Hematopoietic multipotent progenitor cell (in vitro differentiated cells): ENCODE data around the gene NFIB. TPM values are rescaled to one million over a fixed set of nuclear protein-coding genes. Genes with fewer than 3 reads are reported as not detected.

Experiments
- DNase-seq, 3 donors: peaks; one replicate each; pipeline ENCODE4 v3.0.0-alpha.2; 2011 to 2015; ENCODE audit warnings: low read depth in 2 of 3, low spot score in 2 of 3
- total RNA-seq: library from RNA; depleted of rRNA; stranded (reverse); fragments of >200 nt; gene quantifications from one replicate; pipeline ENCODE4 v1.2.3, GENCODE V29; 2012

Gene NFIB
- total RNA-seq, 1 donor = 1.1 TPM

DNA sequence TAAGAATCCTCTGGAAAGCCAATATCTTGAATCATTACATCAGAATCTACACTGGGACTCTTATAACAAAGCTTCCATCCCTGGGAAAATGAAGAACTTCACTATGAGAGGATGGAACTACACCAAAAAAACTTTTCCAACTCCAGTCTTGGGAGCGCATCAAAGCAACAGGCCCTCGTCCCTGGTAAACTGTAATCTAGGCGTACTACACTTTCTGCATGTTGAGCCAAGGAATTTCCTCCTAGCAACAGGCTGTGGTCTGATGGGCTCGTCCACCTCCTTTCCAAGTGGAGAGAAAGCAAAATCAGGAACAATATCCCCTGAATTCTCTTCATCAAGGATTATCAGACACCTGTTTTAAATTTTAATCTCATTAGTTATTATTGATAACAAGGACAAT lies 94.1 kb downstream of the NFIB start:
- no peak for DNase-seq

DNA sequence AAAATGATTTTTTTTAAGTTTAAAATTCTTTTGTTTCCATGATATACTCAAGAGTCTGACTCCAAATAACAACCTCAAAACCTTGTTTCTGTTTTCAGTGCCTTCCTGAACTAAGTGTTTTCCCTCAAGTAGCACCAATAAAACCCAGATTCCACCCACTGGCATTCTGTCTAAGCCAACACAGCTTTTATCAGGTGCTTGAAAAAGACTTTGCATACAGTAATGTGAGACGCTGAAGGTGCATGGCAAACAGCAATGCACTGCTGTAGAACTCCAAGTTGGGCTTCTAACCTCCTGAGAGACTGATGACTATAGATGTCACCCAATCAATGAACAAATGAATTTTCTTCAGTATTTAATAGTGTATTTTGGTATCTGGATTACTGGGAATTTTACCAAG lies 95.7 kb downstream of the NFIB start:
- DNase-seq = no peak

DNA sequence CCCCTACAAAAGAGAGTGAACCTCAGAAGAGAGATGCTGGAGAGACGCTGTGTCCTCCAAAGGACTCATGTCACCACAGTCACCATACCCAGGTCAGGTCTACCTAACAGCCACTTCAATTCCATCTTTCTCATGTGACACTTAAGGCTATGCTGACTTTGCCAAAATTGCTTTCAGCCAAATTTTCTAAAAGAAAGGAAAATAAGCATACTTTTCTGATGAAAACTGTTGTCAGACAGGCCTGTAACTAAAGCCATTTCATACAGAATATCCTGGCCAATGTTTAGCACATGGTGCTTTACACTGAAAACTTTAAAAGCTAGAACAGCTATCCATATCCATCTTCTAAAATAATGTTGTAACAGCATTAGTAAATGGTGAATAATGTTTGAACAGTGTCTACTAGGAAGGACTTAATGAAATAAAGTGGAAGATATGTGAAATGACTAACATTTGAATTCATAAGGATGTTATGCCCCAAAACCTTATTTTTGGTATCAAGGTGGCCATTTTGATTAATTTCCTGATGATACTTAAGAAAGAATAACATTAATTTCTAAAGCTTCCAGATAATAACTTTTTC lies 97.2 kb downstream of the NFIB start:
- DNase-seq = no peak

DNA sequence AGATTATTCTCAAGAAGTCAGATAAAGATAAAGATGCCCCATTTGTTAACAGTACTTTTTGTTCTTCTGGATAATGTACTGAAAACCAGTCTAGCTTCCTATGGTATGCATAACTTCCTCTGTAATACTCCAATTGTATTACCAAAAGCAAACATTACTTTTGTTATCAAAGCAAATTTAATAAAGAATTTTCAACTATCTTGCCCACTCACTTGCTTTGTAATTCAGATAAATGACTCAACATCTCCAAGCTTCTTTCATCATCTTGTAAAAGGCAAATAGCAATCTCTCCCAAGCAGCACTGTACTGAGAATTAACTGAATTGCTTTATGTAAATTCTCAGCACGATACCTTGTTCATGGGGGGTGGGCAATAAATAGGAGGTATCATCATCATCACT lies 98.3 kb downstream of the NFIB start:
- DNase-seq = no peak

DNA sequence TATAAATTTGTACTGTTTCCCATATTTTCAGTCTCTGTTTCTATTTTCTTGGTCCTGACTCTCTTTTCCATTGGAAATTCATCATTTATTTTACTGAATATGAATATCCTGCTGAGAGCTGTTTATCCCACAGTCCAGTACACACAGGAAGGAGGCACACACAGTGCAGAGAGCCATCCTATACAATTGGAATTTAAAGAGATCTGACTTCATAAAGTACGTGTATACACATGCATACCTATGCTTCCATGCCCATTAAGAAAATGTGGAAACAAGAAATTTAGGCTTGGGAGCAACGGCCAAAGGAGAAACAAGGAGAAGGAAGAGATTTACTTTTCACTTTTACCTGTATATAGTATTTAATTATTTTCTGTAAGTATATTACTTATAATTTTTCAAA lies 99.2 kb downstream of the NFIB start:
- DNase-seq = no peak

DNA sequence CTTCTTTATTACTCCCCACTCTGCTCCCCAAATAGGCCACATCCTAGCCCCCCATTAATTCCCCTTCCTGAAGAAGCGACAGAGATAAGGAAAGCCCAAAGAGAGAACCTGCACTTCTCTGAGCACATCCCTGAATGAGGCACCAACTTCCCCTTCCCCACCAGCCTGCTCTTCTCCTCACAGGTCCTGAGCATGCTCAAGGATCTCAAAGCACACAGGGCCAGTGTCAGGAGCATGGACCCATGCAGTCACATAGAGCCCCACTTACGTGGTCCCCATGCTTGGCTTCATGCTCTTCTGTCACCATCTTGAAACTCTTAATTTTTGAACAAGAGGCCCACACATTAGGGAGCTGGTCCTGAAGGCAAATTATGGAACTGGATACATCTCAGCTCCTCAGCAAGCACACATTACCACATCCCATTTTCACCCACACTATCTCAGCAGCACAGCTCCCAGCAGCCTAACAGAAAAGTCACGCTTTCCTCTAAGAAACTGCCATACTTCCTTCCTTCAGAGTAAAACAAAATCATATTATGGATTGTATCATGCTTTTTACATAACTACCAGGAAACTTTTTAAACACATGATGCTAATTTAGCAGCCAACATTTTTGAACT lies 99.8 kb downstream of the NFIB start:
- peak in 1 of 3 donors; percentile 40 for DNase-seq

DNA sequence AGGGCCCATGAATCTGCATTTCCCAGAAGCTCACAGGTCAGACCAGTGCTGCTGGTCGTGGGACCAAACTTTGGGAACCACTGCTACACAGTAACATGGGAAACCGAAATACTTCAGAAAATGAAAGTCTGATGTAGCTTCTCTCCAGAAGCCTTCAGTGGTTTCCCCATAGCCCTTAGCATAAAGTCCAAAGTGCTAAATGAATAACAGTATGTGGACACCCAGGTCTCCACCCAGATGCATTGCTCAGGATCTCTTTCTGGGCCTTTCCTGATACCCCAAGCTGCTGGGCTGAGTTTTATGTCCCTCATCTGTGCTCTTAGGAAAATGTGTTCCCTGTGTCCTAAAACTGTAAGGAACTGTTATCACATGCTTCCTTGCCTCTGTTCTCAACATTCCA lies 100.4 kb downstream of the NFIB start:
- no peak for DNase-seq

DNA sequence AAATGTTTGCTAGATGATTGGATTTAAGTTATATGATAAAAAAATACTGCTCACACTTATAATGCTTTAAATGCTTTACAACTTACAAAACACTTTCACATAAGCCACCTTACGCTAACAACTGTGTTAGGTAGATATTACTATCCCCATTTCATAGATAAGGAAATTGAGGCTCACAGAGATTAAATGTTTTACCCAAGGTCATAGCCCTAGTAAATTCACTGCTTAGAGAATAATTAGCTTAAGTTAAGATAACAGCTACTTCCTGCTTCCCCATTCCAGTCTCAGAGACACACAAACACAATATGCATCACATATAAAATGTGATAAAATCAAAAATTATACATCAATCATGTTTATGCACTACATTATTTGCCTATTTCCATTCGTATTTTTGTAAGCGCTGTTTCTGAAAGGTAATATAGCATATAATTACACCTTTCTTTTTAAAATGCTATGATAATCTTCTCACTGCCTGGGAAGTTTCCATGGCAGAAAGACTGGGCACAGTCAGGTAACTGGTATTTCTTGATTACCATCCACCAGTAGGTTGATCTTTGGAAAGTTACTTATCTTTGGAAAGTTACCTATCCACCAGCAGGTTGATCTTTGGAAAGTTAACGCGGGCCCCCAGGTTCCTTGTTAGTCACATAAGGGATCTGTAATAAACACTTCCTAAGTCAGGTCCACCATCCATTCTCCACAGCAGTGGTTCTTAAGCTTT lies 101.1 kb downstream of the NFIB start:
- DNase-seq = no peak

DNA sequence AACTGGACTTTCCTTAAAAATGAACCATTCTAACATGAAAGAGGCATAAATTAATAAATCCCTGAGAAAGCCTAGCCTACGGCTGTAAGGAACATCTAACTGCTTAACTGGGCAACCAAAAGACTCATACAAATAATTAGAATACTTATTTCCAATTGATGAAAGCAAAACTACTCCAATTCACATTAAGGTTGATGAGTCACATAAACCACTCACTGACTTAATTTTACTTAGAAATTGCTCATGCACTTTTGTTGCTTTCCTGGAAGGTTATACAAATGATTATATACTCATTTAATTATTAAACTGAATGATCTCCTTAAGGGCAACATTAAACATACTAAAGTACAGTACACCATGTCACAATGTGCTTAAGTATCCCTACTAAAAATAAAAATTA lies 101.9 kb downstream of the NFIB start:
- no peak for DNase-seq

DNA sequence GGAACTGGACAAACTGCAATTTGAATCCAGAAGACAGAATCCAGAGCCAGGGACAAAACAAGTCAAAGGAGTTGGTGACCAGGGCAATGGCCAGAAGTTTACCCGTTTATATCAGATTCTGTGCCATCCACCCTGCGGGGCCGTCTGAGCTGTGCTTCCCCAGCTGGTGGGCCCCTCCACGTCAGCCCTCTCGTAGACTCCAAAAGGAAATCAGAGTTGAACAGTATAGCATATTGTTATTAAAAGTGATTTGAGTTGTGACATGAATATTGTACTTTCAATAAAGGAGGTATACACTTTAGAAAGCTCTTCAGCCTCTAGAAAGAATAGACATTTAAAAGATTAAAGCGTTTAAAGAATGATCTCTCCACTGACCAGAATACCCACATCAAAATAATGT lies 102.4 kb downstream of the NFIB start:
- DNase-seq = no peak

DNA sequence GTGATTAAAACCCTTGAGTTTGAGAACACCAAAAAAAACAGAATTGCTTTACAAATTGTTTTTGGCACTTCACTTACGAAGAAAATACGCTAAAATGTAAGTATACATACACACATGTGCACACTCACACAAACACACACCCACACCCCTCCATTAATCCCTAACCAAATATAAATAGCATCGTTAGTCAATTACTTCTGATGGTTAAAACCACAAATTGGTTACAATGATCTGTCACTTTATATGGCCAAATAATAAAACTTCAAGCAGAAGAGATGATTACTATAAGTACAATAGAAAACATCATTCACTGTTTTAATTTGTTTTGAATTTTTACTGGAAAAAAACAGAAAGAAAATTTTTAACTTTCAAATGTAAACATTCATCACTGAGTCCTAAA lies 103.5 kb downstream of the NFIB start:
- no peak for DNase-seq

DNA sequence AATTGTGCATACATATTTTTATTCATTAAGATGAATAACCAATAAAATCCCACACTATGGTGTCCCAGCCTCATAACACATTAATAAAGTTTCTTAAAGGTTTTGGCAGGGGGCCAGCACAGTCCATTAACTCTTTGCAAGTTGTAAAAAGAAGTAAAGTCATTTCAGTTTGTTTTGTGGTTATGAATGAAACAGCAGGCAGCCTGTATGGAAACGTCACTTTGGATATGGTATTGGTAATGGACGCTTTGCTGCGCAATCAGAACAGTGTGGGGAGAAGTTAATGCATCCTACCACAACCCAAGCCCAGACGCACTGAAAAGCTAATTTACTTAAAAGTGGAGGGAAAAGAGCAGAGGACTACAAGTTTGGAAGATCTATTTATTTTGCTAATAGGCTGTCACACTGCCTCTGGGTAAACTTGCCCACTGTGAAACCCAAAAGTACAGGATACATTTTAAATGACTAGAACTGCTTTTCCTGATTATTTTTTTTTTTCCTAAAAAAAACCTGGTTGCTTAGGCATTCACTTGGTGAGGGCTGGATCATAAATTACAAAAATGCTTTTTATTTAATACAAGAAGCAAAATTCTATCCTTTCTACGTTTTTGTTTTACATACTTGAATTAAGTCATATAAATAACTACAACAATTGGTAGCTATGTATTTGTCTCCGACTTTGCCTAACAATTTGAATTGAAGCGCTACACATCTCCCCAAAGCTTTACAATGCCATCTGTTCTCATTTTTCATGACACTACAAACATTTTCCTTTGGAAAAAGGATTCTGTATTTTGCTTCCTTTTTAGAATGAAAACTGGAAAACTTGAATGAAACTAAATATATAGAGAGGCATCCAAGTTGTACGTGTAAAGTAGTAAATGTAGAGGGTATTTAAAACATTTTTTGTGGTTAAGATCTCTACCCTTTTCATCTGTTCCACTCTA lies 104.3 kb downstream of the NFIB start:
- peak in 1 of 3 donors; percentile 50 for DNase-seq

DNA sequence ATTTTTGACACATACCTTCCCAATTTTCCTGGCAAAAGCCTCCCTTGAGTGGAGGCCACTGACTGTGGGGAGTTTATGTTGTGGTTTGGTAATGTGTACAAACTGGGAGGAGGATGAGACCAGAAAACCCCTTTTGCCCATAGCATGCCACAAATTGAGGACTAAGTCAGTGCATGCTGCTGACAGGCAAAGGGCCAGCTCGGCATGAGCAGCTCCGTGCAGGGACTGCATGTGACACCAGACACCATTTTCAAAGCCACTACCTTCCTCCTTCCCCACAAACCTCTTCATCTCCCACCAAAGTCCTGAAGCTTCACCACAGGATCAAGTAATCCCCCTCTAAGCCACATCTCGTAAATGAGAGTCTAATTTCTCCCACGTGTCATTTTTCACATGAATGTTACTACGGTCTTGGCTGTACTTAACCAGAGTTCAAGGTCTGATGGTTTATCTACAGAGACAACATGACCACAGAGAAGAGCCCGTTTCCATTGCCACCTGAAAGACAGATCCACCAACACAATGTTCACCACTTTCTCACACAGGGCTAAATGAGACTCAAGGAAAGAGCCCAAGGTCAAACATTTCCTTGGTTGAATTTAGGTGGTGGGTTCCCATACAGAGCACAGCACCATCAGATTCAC lies 106.5 kb downstream of the NFIB start:
- DNase-seq = no peak

DNA sequence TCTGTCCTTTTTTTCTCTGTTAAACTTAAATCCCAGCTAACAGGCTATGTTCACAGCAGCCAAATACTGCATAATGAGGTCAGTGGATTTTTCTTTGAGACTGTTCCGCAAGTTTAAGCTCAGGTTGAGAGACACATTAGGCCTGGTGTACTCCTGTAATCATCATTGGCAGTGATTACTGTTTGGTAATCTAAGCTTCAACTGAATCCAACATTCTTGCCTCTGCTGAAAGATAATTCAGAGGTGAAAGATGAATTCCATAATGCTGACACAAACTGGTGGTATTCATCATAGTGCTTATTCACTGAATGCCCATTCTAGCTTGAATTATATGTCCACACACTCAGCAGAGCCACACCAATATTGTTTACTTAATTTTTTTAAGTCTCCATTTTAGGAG lies 108.5 kb downstream of the NFIB start:
- DNase-seq = no peak

DNA sequence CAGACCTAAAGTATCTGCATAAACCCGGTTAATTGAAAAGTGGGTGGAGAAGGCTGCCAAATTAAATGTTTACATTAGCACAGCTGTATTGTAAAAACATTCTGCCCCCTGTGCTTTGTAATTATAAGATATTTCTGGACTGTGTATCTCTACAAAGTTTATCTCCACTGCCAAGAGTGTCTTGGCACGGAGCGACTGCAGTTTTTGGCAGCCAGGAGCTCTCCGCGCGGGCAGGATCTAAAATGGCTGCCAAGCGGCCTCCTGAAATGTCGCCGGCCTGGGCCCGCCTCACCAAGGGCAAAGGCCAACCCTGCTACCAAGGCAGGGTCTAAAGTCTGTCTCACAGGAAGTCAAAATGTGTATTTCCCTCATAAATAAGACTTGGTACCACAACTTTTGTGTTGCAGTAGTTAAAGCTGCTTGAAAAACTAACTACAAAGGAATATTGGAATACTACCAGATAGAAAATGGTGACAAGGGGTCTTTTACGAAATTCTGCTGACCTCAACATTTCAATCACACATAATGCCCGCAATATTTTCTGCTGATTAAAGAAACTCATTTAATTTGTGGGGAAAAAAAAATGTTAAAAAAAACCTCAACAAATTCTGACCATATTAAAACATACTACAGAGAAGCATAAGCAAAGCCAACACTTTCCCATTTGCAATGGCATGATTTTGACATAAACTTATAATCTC lies 110.4 kb downstream of the NFIB start:
- DNase-seq = no peak

DNA sequence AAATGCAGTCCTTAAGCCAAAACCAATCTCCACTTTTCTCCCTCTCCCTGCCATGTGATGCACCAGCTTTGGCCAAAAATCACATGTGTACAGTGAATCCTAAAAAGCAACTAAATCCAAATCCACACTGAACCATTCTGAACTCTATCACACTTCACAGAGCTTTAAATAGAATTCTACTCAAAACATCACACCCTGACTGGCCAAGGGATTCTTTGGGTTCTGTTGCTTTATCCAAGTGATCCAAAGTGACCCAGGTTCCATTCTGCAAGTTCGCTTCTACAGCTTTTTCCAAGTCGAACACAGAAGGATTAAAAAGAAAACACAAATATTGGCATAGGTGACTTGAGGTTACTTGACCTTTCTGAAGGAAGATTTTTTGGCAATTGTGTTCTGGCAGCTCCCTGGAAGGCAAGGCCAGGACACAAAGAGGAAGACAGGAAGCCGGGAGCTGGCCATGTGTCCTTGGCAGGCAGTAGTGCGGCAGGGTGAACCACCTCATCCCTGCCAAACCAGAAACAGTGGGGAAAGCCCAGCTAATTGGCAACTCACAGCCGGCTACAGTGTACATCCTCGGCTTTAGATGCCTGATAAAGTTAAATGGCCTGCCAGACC lies 115.0 kb downstream of the NFIB start:
- no peak for DNase-seq

DNA sequence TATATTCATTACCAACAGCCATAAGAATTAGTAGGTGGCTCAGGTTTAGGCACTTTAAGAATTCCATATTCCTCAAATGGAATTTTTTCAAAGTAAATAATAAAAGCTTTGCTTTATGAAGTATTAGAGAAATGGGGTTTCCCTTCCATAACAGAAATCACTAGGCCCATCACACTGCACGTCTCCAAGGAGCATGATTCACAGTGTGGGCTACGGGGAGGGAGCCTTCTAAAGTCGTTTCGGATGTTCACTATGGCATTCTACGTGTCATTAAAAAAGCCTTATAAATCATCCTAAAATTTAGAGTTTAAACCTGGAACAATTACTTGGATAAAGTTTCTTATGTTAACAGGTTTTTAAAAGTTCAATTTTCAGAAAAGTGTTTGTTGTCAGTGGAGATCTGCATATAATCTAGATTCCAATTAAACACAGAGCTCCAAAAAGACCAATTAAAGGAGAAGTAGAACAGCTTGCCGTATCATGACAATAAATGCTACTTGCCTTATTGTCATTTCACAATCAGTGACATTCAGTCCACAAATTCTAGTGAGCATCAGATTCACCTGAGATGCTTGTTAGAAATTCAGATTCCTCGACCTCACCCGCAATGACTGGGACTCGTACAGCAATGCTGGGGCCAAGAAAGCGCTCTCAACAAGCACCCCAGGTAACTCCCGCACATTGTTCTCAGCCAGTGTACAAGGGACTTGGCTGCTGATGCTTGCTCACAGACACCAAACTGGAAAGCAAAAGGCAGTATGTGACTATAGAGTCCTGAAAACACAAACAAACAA lies 115.7 kb downstream of the NFIB start:
- no peak for DNase-seq

DNA sequence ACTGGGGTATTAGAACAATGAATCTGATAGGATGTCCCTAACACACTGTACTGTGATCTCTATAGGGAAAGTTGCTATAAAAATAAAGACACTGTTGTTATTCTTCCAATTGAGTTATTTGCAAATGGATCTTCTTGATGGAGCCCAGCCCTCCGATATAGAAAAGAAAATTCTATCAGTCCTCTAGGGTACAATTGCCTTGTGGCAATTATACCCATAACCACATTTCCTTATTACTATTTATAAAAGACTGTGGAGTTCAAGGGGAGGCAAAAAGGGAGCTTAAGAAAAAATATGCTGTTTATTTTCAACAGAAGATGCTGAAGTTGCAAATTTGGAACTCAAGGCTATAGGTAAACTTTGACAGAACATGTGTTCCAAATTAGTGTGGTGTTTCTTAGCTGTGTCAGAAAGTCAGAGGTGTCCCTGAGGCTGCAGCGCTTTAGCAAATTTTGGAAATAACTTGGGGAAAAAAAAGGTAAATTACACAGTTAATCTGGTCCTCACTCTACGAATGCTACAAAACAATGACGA lies 116.5 kb downstream of the NFIB start:
- no peak for DNase-seq
